Measurements from ENCODE around the gene FBXO47. TPM values are rescaled to one million over a fixed set of nuclear protein-coding genes. Genes with fewer than 3 reads are reported as not detected.

FBXO47 gene
- total and polyA plus RNA-seq, 9 donors: not detected

DNA sequence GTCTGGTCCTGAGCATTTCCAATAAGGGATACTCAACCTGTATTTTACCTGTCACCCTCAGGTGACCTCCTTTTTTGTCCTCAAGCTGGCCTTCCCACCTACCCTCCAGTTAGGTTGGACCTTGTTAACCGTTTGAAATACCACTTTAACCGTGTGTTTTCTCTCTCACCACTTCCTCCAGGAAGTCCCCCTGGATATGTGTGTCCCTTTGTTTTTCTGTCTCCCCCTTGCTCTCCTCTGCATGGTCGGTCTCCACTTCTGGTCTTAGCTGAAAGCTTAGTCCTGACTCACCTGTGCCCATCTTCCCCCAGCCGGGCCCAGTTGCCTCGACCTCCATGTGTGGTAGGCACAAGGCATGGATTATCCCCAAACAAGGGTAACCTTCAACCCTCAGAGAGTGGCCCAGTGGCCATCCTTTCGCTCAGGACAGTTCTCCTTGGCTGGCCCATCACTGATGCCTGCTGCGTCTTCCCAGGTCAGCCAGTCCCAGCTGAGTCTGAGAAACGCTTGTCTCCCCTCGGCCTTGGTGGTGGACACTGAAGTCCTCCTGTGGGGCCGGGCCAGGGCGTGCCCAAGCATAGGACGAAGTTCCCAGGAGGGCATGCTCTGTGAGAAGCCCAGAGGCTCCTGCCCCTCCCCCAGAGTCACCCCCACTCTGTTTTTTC is 77.3 kb downstream of the FBXO47 start:
- DNase-seq: no peak
- H3K36me3 ChIP-seq: no peaks in the 10 kb centered on the region
- WGBS, 3 donors: 78 to 81% (median 80%) methylated on average over 12 of the region's 12 CpGs
- no peak overlapping the region for H3K27ac ChIP-seq
- no peak overlapping the region for H3K4me3 ChIP-seq
- peaks cover 18% of the 10 kb centered on the region for H3K4me1 ChIP-seq (ENCODE audit: insufficient read depth)
- no peaks in the 10 kb centered on the region for H3K27me3 ChIP-seq
- intact Hi-C loops (cut with DNase I): no loop called here
- TF ChIP-seq, protein P1, sequence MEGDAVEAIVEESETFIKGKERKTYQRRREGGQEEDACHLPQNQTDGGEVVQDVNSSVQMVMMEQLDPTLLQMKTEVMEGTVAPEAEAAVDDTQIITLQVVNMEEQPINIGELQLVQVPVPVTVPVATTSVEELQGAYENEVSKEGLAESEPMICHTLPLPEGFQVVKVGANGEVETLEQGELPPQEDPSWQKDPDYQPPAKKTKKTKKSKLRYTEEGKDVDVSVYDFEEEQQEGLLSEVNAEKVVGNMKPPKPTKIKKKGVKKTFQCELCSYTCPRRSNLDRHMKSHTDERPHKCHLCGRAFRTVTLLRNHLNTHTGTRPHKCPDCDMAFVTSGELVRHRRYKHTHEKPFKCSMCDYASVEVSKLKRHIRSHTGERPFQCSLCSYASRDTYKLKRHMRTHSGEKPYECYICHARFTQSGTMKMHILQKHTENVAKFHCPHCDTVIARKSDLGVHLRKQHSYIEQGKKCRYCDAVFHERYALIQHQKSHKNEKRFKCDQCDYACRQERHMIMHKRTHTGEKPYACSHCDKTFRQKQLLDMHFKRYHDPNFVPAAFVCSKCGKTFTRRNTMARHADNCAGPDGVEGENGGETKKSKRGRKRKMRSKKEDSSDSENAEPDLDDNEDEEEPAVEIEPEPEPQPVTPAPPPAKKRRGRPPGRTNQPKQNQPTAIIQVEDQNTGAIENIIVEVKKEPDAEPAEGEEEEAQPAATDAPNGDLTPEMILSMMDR (IDR thresholded peaks at IDR 0.05): no peak
- TF ChIP-seq POLR2A (IDR thresholded peaks at IDR 0.05) (no peak), EP300 (IDR thresholded peaks at IDR 0.05) (no peak)
- no peaks in the 10 kb centered on the region for H3K9me3 ChIP-seq

DNA sequence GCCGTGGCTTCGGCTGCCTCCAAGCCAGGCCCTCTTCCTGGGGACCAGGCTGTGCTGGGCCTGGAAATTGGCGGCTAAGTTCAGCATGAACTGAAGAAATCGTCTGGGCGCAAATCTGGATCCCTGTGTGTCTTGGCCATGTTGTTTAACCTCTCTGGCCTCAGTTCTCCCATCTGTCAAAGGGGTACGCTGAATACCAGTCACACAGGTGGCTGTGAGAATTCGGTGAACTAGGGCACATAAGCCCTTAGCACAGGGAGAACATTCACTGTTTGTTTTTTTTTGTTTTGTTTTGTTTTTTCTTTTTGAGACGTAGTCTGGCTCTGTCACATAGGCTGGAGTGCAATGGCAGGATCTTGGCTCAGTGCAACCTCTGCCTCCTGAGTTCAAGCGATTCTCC is 78.4 kb downstream of the FBXO47 start:
- DNase-seq: no peak
- Histone ChIP-seq H3K4me1 (ENCODE audit: insufficient read depth) (peaks cover 16% of the 10 kb centered on the region), H3K27ac (no peak overlapping the region), H3K4me3 (no peak overlapping the region), H3K36me3 (no peaks in the 10 kb centered on the region), H3K27me3 (no peaks in the 10 kb centered on the region), H3K9me3 (no peaks in the 10 kb centered on the region)
- WGBS, 3 donors: 78 to 93% (median 79%) methylated on average over 9 of the region's 9 CpGs
- TF ChIP-seq POLR2A (IDR thresholded peaks at IDR 0.05) (no peak), EP300 (IDR thresholded peaks at IDR 0.05) (no peak)
- TF ChIP-seq, protein P1 (IDR thresholded peaks at IDR 0.05): no peak
- intact Hi-C loops (cut with DNase I): no loop called here

DNA sequence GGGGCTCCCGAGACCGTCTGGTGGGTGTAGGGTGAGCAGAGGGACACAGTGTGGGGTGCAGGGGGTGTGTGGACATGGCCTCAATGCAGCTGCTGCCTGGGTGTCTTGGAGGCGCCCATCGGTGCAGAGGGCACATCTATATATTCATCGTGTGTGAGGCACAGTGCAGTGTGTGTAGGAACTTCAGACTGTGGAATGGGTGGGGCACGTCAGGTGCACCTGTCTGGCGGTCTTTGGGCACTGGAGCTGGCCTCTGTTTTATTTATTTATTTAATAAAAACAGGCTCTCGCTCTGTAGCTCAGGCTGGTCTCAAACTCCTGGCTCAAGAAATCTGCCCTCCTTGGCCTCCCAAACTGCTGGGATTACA is 80.6 kb downstream of the FBXO47 start:
- DNase-seq: no peak
- TF ChIP-seq EP300 (IDR thresholded peaks at IDR 0.05) (no peak), POLR2A (IDR thresholded peaks at IDR 0.05) (no peak)
- TF ChIP-seq, protein P1 (IDR thresholded peaks at IDR 0.05): no peak

More for the DNA sequence above, 80.6 kb downstream of the FBXO47 start:
- WGBS, 3 donors: 67 to 70% (median 68%) methylated on average over 8 of the region's 8 CpGs
- H3K27me3 ChIP-seq: no peaks in the 10 kb centered on the region
- H3K9me3 ChIP-seq: no peaks in the 10 kb centered on the region
- no peak overlapping the region for H3K4me3 ChIP-seq
- H3K36me3 ChIP-seq: no peaks in the 10 kb centered on the region
- intact Hi-C loops (cut with DNase I): no loop called here
- no peak overlapping the region for H3K27ac ChIP-seq
- H3K4me1 ChIP-seq (ENCODE audit: insufficient read depth): peaks cover 14% of the 10 kb centered on the region

Small RNA genes lying within 50 kb of the gene (microRNA-seq; reads per million reads assigned to microRNA genes)
- 0 reads per million in 3 donors for gene MIR6779

Small RNA genes lying within 50 kb of the gene (small RNA-seq; reads per million reads assigned to genes)
- gene MIR6779: not detected

Other genes starting within 250 kb of the FBXO47 start
- 10 to 100 TPM in 5 of 7 donors, 1 to 10 TPM in 2; 6.2 to 31.1 (median 24.4) TPM for gene CISD3, start 237.1 kb downstream of the FBXO47 start, total RNA-seq
- gene CISD3, start 237.1 kb downstream of the FBXO47 start, polyA plus RNA-seq: 10 to 100 TPM in 1 of 2 donors, 1 to 10 TPM in 1; 6.6 to 18.4 TPM
- 10 to 100 TPM in 6 of 7 donors, 1 to 10 TPM in 1; 7.4 to 92.7 (median 63.4) TPM for gene PCGF2, start 219.1 kb downstream of the FBXO47 start, total RNA-seq
- gene PCGF2, start 219.1 kb downstream of the FBXO47 start, polyA plus RNA-seq: 10 to 100 TPM; 21.5 to 27.2 TPM
- 100 to 1,000 TPM in 3 of 7 donors, 10 to 100 TPM in 4; 77.0 to 145 (median 82.0) TPM for gene PSMB3, start 214.7 kb downstream of the FBXO47 start, total RNA-seq
- 100 to 1,000 TPM; 106 to 138 TPM for gene PSMB3, start 214.7 kb downstream of the FBXO47 start, polyA plus RNA-seq
- gene PIP4K2B, start 167.8 kb downstream of the FBXO47 start, total RNA-seq: 10 to 100 TPM; 32.1 to 74.9 (median 66.5) TPM
- gene PIP4K2B, start 167.8 kb downstream of the FBXO47 start, polyA plus RNA-seq: 10 to 100 TPM; 41.4 to 95.3 TPM
- 10 to 100 TPM; 16.4 to 21.6 (median 18.6) TPM for gene CWC25, start 142.1 kb downstream of the FBXO47 start, total RNA-seq
- gene CWC25, start 142.1 kb downstream of the FBXO47 start, polyA plus RNA-seq: 10 to 100 TPM; 16.9 to 25.2 TPM
- 1,000 to 10,000 TPM; 2,982 to 5,219 (median 3,257) TPM for gene RPL23, start 113.7 kb downstream of the FBXO47 start, total RNA-seq
- gene RPL23, start 113.7 kb downstream of the FBXO47 start, polyA plus RNA-seq: 1,000 to 10,000 TPM; 4,771 to 7,100 TPM
- gene LASP1, start 97.3 kb downstream of the FBXO47 start, total RNA-seq: 100 to 1,000 TPM in 2 of 7 donors, 10 to 100 TPM in 5; 40.9 to 125 (median 95.0) TPM
- 100 to 1,000 TPM in 1 of 2 donors, 10 to 100 TPM in 1; 57.2 to 138 TPM for gene LASP1, start 97.3 kb downstream of the FBXO47 start, polyA plus RNA-seq
- gene PLXDC1, start 184.2 kb upstream of the FBXO47 start, total RNA-seq: 10 to 100 TPM; 14.0 to 58.6 (median 32.3) TPM
- 10 to 100 TPM; 11.6 to 35.4 TPM for gene PLXDC1, start 184.2 kb upstream of the FBXO47 start, polyA plus RNA-seq
- gene ARL5C, start 198.8 kb upstream of the FBXO47 start, total RNA-seq: not detected
- not detected for gene ARL5C, start 198.8 kb upstream of the FBXO47 start, polyA plus RNA-seq
- gene CACNB1, start 230.3 kb upstream of the FBXO47 start, total RNA-seq: 10 to 100 TPM in 3 of 7 donors, 1 to 10 TPM in 4; 5.6 to 17.7 (median 9.6) TPM
- gene CACNB1, start 230.3 kb upstream of the FBXO47 start, polyA plus RNA-seq: 1 to 10 TPM; 2.6 to 6.9 TPM
- 1,000 to 10,000 TPM; 2,549 to 5,697 (median 3,184) TPM for gene RPL19, start 232.9 kb upstream of the FBXO47 start, total RNA-seq
- gene RPL19, start 232.9 kb upstream of the FBXO47 start, polyA plus RNA-seq: 1,000 to 10,000 TPM; 2,272 to 5,597 TPM